AG04449 (cell line): ENCODE results near the gene IL6R.

ENCODE experiments used
- CTCF ChIA-PET: fragments of 350-600 bp; formaldehyde crosslinking; extraction: SDS; loops from one replicate; lab custom pipeline; 2021; ENCODE audit warnings: antibody characterized with exemption; lab: Yijun Ruan, JAX
- POLR2A ChIA-PET: fragments of 400-600, 350-600 bp; formaldehyde crosslinking; extraction: SDS; loops from one replicate; lab custom pipeline; 2020; ENCODE audit warnings: antibody characterized with exemption, inconsistent platforms; lab: Yijun Ruan, JAX
- DNase-seq: peaks from one replicate; pipeline ENCODE4 v3.0.0-alpha.2; 2010; ENCODE audit warnings: low read depth, low spot score
- H3K4me3 ChIP-seq: 2 replicates; pipeline ENCODE4 v1.5.1; 2011; ENCODE audit warnings: low read depth, mild to moderate bottlenecking, control low read depth, low read length
- TF ChIP-seq, protein P1 (sequence below): IDR thresholded peaks from one replicate; pipeline ENCODE4 v1.5.1; 2011; ENCODE audit warnings: mild to moderate bottlenecking, moderate library complexity, low read length, control low read depth, inconsistent platforms; ENCODE audit not compliant: insufficient read depth; ENCODE audit errors: missing control alignments

IL6R gene

DNA sequence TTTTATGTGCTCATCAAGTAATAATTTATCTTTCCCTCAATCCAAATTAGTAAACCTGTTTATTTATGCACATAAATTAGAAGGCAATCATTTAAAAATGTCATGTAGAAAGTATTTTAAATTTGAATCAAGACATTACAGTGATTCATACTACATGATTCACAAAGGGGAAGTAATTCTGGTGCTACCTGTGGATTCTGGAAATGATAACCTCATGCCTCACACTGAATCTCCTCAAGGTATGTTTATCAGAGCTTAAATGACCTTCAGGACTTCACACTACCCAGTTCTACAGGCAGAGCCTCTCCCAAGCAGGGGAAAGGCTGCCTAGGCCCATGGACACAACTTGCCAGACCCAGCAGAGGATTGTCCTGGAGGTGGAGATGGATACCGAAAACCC is 71.6 kb downstream of the IL6R start:
- TF ChIP-seq, protein P1, sequence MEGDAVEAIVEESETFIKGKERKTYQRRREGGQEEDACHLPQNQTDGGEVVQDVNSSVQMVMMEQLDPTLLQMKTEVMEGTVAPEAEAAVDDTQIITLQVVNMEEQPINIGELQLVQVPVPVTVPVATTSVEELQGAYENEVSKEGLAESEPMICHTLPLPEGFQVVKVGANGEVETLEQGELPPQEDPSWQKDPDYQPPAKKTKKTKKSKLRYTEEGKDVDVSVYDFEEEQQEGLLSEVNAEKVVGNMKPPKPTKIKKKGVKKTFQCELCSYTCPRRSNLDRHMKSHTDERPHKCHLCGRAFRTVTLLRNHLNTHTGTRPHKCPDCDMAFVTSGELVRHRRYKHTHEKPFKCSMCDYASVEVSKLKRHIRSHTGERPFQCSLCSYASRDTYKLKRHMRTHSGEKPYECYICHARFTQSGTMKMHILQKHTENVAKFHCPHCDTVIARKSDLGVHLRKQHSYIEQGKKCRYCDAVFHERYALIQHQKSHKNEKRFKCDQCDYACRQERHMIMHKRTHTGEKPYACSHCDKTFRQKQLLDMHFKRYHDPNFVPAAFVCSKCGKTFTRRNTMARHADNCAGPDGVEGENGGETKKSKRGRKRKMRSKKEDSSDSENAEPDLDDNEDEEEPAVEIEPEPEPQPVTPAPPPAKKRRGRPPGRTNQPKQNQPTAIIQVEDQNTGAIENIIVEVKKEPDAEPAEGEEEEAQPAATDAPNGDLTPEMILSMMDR = no peak
- no peak overlapping the region for H3K4me3 ChIP-seq
- no peak for DNase-seq
- ChIA-PET CTCF (interaction anchor here (0.7 to 2.5 kb wide), 6 partner anchors 9 to 152 kb away, joined by 3 to 6 read pairs (median 4); no protein-coding TSS in a partner anchor), POLR2A (no interaction called here)

DNA sequence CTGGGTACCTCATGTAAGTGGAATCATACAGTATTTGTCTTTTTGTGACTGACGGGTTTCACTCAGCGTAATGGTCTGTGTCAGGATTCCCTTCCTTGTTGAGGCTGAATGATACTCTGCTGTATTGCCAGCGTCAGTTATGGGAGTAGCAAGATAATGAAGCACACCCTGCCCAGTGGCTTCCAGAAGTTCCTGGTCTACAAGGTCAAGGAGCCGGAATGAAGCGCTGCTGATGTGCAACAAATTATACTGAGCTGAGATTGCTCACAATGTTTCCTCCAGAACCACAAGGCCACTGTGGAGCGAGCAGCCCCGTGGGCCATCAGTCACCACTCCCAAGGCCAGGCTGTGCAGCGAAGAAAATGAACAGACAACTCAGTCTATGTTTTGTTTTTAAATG is 72.9 kb downstream of the IL6R start:
- ChIA-PET CTCF (interaction anchor here (0.6 to 3.7 kb wide), 5 partner anchors 13 to 192 kb away, joined by 3 to 24 read pairs (median 3); no protein-coding TSS in a partner anchor), POLR2A (no interaction called here)
- no peak for DNase-seq
- TF ChIP-seq, protein P1 = no peak
- H3K4me3 ChIP-seq = no peak overlapping the region

DNA sequence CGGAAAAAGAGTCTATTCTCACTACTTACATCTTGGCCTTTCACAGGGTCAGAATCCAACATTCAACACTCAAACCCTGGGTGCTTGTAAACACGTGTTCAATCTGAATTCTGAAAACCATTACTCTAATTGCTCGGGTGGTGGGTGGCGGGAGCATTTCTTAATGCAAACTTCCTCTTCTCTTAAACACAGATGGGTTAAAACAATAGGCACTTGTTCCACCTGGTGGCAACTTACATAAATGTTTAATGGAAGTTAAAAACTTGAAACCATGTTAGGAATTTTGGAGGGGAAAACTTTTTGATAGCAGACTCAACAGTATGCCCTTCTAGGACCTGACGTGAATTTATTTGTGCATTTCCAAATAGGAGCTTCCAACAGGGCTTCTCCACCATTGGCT is 73.5 kb downstream of the IL6R start:
- CTCF ChIA-PET = interaction anchor here (1.0 to 7.1 kb wide), 32 partner anchors 8 to 580 kb away, joined by 3 to 118 read pairs (median 4); partner anchors contain the start of genes LENEP and PMVK
- no peak overlapping the region for H3K4me3 ChIP-seq
- DNase-seq = no peak
- TF ChIP-seq, protein P1 = no peak
- POLR2A ChIA-PET = interaction anchor here (0.6 to 1.1 kb wide), 2 partner anchors 55 to 152 kb away, joined by 3 to 4 read pairs; no protein-coding TSS in a partner anchor

DNA sequence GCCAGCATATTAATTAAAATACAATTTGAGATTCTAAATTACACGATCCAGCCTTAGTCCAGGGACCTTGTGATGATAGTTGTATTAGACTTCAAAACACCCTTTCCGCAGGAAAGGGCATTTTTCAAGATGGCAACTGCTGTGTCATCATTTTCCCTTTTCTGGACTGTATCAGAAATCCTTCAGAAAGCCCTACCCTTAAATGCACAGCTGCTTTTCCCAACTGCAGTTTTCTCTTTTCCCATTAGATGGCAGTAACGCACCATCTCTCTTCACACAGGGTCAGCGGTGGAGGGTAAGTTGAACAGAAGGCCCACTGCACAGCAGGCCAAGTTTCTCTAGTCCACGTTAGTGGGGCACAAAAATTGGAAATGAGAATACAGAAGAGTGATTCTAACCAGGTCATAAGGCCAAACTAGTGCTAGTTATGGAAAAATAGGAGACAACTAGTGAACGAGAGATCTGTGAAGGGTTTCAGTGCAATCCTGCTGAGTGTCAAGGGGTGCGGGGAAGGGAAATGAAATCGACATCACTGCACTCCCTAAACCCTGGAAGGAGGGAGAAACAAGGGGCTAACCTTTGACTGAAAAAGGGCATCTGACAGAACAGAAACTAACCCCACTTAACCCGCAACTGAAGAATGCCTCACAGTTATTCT is 74.8 kb downstream of the IL6R start:
- TF ChIP-seq, protein P1 = peak; percentile 79
- DNase-seq = no peak
- ChIA-PET CTCF (interaction anchor here (0.6 to 7.1 kb wide), 51 partner anchors 9 to 611 kb away, joined by 3 to 118 read pairs (median 4); partner anchors contain the start of genes LENEP and PMVK), POLR2A (interaction anchor here (1.1 kb wide), 1 partner anchor 154 kb away, joined by 4 read pairs; no protein-coding TSS in a partner anchor)
- H3K4me3 ChIP-seq = no peak overlapping the region

DNA sequence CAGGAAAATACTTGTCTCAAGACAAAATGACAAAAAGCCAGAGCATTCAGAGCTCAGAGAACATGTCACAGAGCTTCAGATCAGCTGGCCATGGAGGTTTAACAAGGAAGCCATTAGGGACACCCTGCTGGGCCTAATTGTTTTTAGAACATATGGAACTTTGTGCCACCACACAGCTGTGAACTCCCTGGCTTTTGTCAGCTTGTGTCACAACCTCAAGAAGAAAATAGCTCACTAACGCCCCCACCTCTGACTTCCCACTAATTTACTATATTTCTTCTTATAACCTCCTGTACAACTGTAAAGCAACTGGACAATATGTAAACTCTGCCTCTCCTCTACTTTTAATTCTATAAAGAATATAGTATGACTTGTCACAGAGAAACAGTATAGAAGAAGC is 75.9 kb downstream of the IL6R start:
- ChIA-PET POLR2A (no interaction called here), CTCF (interaction anchor here (0.8 to 7.1 kb wide), 33 partner anchors 10 to 610 kb away, joined by 3 to 118 read pairs (median 6); no protein-coding TSS in a partner anchor)
- TF ChIP-seq, protein P1 = no peak
- no peak for DNase-seq
- H3K4me3 ChIP-seq = no peak overlapping the region
